ENCODE data around the gene DUSP22.

The DUSP22 gene

DNA sequence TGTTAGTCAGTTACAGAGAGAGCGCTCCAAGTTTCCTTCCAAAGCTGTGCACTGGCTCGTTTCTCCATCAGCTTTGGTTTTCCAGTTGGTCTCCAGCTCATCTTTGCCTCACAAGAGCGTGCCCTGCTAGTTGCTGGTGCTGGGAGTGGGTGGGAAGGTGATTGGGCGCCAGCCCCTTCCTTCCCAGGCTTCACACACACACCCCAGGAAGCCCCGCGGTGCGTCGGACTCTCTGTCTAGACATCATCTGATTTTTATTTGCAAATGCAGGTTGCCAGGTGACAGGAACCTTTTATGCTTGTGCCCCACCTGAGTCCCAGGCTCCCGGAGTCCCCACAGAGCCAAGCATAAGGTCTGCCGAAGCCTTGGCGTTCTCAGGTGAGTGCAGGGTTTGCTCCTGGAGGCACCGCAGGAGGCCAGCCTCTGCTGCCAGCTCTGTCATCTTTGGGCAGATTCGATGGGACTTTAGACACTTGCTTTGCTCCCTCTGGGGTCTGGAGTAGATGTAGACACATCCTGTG is 106.3 kb downstream of the DUSP22 start:
- DNase-seq = no peak

DNA sequence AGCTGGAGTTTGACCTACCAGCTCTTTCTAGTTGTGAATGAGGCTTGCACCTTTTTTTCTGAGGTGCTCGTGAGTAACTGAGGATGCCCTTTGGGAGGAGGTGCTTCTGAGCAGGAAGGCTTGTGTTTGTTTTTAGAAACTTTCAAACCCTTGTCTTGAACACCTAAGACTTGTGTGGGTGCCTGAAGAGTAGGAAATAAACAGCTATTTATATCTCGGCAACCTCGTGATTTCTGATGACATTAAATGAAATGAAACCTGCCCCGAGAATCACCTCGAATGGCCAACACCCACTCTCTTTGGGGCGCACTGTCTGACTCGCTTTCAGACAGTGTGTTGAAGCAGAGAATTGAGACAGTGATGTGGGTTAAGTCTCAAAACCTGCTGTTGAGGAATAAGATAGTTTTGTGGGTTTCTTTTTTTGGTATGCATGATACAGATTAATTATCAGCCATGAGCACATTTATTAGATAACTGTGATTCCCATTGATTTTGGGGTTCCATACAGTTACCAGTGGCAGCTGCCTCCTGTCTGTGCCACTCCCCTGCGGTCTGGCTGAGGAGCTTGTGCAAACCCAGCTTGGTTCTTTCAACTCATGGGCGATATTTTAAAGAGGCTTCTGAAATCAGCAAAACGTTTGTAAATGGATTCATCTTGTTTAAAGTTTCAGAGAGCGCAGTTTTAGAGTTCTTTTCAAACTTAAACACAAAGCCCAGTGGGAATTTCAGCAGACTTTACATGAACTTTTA is 107.7 kb downstream of the DUSP22 start:
- DNase-seq = peak; percentile 45

GRCh38 chr6:400815-401214 is 108.5 kb downstream of the DUSP22 start:
- no peak for DNase-seq
